ENCODE data around the gene SERINC3.
A peak's percentile ranks its signal among the peaks of the same experiment; 100 is the strongest.

The SERINC3 gene

DNA sequence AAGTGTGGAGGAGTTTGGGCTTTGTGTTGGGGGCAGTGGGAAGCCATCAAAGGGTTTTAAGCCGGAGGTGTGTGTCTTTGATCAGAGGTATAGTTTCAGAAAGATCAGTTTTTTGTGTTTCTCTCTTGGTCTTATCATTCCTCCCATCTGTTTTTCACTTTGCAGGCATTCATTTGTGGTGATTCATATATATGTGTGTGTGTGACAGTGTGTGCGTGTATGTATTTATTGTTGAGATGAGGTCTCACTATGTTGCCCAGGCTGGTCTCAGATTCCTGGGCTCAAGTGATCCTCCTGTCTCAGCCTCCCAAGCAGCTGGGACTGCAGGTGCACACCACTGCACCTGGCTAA lies 11.1 kb upstream of the SERINC3 start:
- no peak for DNase-seq

DNA sequence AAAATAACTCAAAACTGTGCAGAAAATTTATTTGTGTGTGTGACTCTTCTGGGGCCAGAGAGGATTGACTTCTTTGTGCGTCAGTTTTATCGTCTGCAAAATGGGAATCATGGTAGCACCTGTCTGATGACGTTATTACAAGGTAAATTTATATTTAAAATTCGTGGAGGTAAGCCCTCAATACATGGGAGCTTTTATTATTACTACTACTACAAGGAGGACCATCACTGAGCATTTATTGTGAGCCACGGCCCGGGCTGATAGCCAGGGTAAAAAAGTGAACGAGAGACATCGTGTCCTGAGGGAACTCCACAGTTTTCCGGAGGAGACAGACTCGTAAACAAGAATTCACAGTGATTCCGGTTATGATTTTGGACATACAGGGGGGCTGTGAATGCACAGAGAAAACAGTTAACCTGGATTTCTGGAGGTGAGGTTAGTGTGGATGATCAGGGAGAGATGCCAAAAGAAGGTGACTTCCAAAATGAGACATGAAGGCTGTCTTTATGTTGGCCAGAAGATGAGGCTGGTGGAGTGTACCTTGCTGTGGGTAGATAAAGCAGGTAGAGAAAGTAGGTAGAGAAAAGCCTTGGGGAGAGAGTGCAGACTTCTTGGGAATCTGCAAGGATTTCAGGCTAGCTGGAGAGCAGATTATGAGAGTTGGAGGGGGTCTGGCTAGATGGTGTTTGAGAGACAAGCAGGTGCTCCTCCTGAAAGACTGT lies 10.6 kb upstream of the SERINC3 start:
- DNase-seq: peak in 2 of 56 donors; percentile 27 to 48

DNA sequence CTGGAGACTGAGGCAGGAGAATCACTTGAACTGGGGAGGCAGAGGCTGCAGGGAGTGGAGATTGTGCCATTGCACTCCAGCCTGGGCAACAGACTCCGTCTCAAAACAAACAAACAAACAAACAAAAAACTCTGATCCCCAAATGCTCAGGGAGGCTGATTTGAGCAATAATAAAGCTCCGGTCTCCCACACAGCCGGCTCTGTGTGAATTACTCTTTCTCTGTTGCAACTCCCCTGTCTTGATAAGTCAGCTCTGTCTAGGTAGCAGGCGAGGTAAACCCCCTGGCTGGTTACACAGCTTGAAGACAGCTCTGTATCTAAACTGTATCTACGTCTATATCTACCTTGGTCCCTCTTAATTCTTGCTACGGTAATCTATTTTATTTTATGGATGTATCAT lies 6.4 kb upstream of the SERINC3 start:
- no peak for DNase-seq

DNA sequence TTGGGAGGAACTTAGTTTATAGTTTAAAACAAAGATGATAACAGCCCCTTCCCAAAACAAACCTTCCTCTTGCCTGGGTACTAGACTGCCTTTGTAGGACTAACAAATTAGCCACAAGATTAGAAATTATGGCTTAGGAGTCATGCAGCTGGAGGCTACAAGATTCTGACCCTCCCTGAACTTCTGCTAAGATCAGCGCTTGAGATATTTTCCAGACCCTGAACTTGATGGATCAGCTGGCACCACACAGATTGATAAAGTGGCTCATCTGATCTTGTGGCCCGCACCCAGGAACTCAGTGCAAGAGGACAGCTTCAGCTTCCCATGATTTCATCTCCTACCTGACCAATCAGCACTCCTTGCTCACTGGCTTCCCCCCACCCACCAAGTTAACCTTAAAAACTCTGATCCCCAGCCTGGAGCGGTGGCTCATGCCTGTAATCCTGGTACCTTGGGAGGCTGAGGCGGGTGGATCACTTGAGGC lies 5.9 kb upstream of the SERINC3 start:
- DNase-seq: no peak

DNA sequence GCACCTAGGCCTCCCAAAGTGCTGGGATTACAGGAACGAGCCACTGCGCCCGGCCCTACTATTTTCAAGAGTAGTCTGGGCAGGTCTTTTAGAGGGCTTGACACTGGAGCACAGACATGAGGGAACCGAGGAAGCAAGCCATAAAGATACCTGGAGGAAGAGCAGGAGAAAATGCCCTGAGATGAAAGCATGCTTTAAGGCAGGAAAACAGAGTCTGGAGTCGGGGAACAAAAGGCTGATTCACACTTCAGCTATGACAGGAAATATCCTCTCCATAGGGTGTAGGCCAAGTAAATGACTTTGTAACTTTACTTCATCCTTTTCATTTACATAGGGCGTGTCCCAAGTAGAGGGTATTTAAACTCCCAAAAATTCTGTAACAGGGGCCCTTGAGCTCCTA lies 4.3 kb upstream of the SERINC3 start:
- DNase-seq: no peak

DNA sequence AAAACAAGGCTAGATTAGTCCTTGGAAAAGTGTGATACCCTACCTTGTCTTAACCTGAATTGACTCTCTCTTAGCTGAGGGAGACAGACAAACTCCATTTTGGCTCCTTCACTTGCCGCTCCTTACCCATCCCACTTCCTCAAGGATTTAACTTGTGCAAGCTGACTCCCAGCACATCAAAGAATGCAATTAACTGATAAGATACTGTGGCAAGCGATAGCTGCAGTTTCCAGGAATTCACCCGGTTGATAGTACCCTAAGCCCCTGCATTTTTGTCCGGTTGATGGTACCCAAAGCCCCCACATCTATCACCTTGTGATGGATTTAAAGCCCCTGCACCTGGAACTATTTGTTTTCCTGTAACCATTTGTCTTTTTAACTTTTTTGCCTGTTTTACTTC lies 1.9 kb upstream of the SERINC3 start:
- no peak for DNase-seq

DNA sequence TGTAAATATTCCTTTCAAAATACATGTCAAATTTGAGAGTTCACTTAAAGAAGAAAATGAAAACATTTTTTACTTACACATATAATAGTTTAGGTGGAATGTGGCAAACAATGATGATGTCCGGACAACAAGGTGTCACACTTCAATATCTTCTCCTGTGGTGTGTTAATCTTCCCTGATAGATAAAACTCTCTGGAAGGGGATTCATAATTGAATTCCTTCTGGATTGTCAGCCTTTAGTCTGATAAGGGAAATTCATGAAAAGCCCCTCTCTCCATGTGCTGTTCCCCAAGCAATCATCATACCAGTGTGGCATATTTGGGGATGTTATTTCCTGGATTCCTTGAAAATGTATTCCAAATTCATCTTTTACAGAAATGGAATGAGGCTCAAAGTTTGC lies 971 bp upstream of the SERINC3 start:
- DNase-seq: no peak

DNA sequence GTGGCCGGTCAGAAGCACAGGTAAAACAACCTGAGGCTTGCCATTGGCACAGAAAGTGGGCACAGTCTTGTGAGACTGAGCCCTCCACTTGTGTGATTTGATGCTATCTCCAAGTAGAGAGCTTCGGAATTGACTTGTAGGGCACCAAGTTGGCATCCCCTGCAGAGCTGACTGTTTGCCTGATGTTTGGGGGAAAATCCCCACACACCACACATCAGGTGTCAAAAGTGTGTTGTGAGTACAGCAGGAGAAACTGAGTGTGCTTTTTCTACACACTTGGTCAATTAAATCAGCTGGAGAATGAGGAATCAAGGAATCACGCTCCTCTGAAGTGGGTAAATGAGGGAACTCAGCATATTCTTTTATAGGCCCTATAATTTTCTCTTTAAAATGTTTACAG lies 989 bp downstream of the SERINC3 start:
- no peak for DNase-seq

DNA sequence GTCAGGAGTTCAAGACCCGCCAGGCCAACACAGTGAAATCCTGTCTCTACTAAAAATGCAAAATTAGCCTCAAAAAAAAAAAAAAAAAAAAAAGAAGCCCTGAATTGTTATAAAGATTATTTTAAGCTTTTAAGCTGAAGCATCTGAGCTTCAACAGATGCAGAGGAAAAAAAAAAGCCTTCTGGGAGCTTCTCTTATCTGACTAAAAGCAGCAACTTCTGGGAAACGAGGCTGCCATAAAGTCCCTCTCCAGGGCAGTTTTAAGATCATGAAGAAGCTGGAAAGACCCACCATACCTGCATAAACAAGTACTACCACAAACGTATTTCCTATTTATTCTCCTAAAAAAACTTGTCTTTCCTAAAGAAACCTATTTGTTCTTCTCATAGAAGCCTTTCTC lies 3.6 kb downstream of the SERINC3 start:
- no peak for DNase-seq

DNA sequence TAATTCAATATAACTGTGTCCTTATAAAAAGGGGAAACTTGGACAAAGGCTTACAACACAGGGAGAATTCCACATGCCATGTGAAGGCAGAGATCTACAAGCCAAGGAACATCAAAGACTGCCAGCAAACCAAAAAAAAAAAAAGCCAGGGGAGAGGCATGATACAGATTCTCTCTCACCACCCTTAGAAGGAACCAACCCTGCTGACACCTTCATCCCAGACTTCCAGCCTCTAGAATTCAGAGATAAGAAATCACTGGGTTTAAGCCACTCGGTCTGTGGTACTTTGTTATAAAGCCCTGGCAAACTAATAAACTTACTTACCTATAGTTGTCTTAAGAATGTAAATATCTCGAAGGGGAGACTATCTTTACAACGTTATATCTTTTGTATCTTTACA lies 4.4 kb downstream of the SERINC3 start:
- no peak for DNase-seq

DNA sequence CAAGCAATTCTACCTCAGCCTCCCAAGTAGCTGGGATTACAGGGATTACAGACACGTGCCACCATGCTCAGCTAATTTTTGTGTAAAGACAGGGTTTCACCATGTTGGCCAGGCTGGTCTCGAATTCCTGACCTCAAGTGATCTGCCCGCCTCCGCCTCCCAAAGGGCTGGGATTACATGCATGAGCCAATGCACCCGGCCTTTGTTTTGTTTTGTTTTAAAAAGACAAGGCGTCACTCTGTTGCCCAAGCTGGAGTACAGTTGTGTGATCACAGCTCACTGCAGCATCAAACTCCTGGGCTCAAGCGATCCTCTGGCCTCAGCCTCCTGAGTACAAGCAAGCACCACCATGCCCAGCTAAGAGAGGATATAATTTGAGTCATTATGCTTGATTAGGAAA lies 5.4 kb downstream of the SERINC3 start:
- no peak for DNase-seq

DNA sequence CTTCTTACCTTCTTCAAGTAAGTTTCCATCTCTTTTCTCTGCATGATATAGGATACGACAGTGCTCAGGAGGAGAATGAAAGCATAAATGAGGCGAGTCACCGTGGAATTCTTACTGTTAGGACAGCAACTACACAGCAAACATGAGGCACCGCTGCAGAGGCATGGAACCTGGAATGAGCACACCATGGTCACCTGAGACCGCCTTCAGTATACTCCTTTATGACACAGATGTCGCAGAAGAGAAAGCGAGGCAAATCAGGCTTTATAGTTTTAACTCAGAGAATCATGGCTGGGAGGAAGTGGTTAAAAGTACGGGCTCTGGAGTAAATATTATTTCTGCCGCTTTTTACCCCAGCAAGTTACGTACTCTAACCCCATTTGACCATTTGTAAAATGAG lies 8.0 kb downstream of the SERINC3 start:
- DNase-seq: no peak

DNA sequence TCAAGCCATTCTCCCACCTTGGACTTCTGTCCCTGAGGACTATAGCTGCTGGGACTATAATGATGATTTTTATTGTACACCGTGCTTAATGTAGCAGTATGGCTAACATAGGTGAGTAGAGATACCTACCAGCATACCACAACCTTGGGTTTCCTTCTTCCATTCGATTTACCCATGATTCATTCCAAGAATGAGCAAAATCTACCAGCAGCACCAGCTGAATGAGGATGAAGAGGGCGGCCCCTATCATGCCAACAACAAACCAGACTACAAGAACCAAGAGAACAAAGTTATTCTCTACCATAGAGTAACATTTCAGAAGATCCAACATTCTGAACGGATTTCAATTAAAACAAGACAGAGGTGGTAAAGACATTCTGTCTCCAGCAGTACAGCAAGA lies 12.1 kb downstream of the SERINC3 start:
- no peak for DNase-seq

DNA sequence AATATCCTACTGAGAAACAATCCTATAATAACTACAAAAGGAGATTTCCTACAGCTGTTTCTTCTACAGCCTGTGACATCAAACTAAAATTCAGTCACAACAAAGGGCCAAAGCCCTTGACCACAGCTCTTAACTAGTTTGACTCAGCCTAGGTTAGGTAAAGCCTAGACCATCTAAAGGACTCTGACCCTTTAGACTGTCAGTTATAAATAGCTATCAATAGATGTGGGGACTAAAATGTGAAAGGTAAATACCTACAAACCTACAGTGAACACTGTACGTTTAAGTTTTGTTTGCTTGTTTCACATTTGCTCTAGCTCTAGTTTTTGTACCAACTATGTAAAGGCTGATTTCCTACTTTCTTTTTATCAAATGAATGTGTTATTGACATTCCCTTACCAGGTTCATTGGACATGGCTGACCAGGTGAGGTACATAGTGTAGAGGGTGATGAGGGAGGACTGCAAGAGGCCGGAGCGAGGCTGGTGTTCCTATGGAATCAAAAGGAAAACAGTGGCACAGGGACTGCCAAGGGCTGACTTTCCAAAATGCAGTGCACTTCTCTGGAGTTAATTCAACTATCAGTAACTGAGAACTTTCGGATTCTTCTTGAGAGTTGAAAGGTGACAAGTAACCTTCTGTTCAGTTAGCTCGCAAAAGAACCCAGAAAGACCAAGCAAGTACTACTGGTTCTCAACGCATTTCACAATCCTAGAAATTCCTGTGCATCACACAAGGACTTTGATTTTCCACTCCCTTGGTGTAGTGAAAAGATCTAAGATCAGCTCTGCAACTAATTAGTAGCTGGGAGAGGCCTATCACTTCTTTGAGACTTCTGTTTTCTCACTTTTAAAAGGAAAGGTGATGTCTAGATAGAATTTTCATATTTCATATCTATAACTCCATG lies 17.2 kb downstream of the SERINC3 start:
- DNase-seq: no peak

DNA sequence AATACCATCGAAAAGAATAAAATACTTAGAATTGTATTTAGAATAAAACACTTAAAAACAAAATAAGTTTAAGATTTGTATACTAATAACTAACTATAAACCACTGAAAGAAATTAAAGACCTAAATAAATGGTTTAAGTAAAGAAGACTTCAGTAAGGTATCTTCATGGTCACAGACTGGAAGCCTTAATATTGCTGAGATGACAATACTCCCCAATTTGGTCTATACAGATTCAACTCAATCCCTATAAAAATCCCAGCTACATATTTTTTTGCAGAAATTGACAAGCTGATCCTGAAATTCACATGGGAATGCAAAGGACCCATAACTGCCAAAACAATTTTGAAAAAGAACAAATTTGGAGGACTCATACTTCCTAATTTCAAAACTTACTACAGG lies 18.9 kb downstream of the SERINC3 start:
- DNase-seq: no peak

DNA sequence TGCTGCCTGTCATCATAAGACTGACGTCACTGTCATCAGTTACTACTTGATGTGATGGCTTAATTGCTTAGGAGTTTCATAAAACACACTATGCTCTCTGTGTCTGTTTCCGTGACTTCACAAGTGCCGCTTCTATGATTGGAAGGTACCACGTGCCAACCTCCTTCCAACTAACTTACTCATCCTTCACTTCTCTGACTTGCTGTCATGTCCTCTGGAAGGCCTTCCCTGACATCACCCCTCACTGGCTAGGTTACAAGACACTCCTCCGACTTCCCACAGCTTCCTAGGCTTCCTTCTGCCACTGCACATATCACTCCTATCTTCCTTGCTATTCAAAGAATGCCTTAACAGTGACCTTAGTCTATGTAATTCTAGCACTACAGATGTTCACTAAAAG lies 20.4 kb downstream of the SERINC3 start:
- DNase-seq: no peak

DNA sequence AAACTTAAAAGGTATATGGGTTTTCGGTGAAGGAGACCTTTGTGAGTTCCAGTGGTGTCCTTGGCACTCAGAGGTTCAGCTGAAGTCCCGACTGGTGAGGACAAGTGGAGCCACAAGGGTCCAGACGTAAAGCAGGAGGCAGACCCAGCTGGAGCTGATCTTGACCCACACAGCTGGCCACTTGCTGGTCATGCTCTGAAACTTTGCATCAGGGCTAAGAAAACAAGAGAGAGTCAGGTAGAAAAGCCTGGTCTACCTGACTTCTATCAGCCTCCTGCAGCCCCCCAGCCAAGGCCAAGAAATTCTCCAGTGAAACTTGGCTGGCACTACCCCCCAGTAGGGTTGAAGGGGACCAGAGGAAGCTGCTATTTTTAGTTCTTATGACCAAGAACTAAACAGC lies 21.6 kb downstream of the SERINC3 start:
- no peak for DNase-seq

DNA sequence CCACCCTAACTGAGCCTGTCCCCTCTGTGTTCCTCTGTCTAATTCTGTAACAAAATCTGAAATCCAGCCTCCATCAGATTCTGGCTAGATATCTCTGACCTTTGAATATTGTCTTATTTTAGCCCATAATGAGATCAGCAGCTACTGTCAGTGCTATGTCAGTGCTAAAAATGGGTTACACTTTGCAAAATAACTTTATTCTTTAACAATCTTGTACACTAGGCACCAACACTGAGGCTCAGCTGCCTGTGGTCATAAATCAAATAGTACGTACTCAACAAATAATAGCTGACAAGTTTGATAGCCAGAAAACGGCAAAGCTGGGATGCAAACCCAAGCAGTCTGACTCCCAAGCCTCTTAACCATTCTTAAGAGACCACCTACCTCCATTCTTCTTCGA lies 24.1 kb downstream of the SERINC3 start:
- no peak for DNase-seq

DNA sequence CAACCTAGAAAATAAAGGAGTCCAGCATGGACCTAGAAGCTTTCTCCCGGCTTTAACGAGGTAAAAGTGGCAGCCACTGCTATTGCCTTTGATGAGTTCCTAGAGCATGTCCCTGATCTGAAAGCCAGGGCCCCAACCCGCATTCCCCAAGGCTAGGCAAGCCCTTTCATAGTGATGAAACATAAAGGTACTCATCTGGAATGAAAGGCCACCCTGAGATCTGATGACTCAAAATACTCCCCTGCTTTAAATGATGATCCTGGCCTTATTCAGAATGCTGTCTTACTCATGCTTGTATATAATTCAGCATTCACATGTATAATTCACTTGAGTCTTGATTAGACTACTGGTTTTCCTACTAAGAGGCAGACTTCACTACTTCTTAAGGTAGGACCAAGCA lies 24.9 kb downstream of the SERINC3 start:
- DNase-seq: no peak

DNA sequence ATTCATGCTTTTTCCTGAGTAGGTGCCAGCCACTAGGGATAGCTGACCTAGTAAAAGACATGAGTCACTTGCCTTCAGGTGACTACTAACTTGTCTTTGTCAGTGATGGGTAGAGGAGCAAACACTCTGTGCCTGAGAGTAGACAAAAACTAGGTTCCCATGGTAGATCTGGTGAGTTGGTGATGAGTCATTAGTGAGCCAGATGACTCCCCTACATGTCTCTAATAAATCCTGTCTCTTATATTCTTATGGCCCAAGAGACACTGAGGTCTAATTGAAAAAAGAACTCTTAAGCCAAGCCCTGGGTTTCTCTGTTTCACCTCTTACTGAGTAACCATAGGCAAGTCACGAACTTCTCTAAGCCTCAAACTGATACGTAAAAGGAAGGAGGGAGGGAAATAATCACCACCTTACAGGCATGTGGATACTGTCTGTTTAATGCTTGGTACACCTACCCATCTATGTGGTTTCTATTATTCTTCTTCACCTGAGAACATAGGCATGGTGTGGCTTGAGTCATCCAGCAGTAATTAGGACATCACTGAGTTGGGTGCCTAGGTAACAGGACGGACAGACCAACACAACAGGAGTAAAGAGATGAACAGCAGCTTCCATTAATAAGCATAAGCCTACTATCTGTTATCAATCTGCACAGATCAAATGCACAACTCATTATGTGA lies 25.9 kb downstream of the SERINC3 start:
- DNase-seq: no peak

DNA sequence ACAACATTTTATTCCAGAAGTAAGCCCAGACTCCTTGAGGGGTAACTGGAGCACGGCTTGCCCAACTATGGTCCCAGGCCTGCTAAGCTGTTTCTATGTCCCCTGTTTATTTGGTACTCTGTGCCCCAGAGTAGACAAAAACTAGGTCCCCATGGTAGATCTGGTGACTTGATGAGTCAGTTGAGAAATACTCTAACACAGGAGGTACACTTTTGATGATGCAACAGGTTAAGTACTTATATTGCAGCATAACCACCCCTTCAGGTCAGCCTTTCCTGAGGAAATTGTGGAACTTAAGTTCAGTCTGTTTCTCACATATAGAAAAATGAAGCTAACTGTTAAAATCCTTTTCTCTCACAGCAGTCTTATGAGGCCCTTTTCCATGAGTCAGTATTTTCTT lies 26.6 kb downstream of the SERINC3 start:
- DNase-seq: no peak

DNA sequence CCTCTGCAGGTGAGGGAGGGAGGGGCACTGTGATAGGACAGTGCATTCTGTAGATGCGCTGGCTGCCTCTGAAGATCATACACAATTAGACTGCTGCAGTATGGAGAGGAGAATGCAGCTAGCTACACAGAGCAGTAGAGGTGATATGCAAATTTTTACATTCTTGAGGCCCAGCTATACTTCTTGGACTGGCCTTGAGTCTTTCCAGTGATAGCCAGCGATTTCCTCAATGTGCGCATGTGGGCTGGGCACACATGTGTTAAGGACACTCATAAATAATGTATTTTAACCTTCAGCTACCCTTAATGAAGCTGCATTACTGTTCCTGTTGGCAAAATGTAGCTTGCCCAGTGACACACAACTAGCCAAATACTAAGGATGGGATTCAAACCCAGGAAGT lies 27.2 kb downstream of the SERINC3 start:
- DNase-seq: no peak

Measured in amygdala (tissue), 56 donors.